ENCODE measurements around the gene ASPRV1. TPM values are rescaled to one million over a fixed set of nuclear protein-coding genes. Genes with fewer than 3 reads are reported as not detected.

Gene ASPRV1
- total and polyA plus RNA-seq, 4 donors: 0.19 to 0.75 (median 0.23) TPM

DNA sequence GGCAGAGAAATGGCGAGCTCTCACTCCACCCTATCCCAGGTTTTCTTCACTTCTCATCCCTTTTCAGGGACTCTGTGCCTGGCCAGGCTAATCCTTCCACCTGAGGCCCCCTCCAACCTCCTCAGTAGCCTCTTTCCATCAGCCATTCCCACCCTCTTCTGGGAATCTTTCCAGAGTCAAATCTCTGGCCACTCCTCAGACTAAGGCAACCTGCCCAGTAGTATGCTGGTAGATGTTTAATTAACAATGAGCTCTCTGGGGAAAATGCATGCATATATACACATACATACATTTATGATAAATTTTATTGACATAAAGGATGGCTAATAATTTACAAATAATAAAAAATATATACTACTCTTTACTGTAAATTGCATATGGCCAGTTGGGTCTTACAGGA is 11.4 kb upstream of the ASPRV1 start:
- DNase-seq (ENCODE audit: low spot score): no peak
- no peak for TF ChIP-seq TAF1 (conservative IDR thresholded peaks at IDR 0.05)
- TF ChIP-seq RXRA (IDR thresholded peaks at IDR 0.05): no peak
- TF ChIP-seq JUND (IDR thresholded peaks at IDR 0.05): no peak
- no peak for TF ChIP-seq HNF4G (IDR thresholded peaks at IDR 0.05)
- TF ChIP-seq FOXA1 (IDR thresholded peaks at IDR 0.05): no peak
- TF ChIP-seq EGR1 (IDR thresholded peaks at IDR 0.05; ENCODE audit: low read depth in 2 of 2): no peak
- Histone ChIP-seq H3K27me3 (ENCODE audit: control insufficient read depth in 4 of 4, insufficient read depth in 4 of 4, low read length in 3 of 4) (no peaks in the 10 kb centered on the region), H3K4me3 (ENCODE audit: low read depth in 1 of 3, low read length in 3 of 3) (no peak overlapping the region), H3K36me3 (ENCODE audit: control insufficient read depth in 4 of 4, insufficient read depth in 3 of 4, low read depth in 1 of 4, low read length in 3 of 4) (no peaks in the 10 kb centered on the region), H3K4me1 (ENCODE audit: control insufficient read depth in 4 of 4, insufficient read depth in 4 of 4, low read length in 3 of 4) (peaks cover 0 to 10% (median 4%) of the 10 kb centered on the region in 4 donors), H3K27ac (ENCODE audit: low read depth in 1 of 2, low read length in 2 of 2) (no peak overlapping the region), H3K9ac (ENCODE audit: low read depth in 1 of 2, low read length in 2 of 2) (no peak overlapping the region), H3K9me3 (ENCODE audit: control insufficient read depth in 4 of 4, low read length in 3 of 4) (no peaks in the 10 kb centered on the region)
- 96% methylated on average over 1 of the region's 1 CpG for WGBS

DNA sequence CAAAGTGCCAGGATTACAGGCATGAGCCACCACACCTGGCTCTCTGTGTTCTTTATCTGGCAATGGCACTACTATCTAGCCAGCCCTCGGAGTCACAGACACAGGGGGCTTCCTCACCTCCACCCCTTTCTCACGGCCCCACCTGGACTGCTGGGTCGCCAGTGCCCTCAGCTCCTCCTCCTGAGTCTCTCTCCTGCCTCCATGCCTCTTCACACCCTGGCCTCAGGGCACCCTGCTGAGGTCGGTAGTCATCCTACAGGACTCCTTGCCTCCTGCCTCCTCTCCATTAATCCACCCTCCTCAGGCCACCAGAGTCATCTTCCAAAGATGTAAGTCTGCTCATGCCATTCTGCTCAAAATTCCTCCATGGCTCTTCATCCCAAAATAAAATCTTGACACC is 8.6 kb upstream of the ASPRV1 start:
- H3K27me3 ChIP-seq (ENCODE audit: control insufficient read depth in 4 of 4, insufficient read depth in 4 of 4, low read length in 3 of 4): no peaks in the 10 kb centered on the region
- H3K4me3 ChIP-seq (ENCODE audit: low read depth in 1 of 3, low read length in 3 of 3): no peak overlapping the region
- WGBS: 87% methylated on average over 4 of the region's 4 CpGs
- H3K9ac ChIP-seq (ENCODE audit: low read depth in 1 of 2, low read length in 2 of 2): no peak overlapping the region
- TF ChIP-seq, protein P1, sequence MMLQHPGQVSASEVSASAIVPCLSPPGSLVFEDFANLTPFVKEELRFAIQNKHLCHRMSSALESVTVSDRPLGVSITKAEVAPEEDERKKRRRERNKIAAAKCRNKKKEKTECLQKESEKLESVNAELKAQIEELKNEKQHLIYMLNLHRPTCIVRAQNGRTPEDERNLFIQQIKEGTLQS (IDR thresholded peaks at IDR 0.05): no peak
- TF ChIP-seq, protein P2, sequence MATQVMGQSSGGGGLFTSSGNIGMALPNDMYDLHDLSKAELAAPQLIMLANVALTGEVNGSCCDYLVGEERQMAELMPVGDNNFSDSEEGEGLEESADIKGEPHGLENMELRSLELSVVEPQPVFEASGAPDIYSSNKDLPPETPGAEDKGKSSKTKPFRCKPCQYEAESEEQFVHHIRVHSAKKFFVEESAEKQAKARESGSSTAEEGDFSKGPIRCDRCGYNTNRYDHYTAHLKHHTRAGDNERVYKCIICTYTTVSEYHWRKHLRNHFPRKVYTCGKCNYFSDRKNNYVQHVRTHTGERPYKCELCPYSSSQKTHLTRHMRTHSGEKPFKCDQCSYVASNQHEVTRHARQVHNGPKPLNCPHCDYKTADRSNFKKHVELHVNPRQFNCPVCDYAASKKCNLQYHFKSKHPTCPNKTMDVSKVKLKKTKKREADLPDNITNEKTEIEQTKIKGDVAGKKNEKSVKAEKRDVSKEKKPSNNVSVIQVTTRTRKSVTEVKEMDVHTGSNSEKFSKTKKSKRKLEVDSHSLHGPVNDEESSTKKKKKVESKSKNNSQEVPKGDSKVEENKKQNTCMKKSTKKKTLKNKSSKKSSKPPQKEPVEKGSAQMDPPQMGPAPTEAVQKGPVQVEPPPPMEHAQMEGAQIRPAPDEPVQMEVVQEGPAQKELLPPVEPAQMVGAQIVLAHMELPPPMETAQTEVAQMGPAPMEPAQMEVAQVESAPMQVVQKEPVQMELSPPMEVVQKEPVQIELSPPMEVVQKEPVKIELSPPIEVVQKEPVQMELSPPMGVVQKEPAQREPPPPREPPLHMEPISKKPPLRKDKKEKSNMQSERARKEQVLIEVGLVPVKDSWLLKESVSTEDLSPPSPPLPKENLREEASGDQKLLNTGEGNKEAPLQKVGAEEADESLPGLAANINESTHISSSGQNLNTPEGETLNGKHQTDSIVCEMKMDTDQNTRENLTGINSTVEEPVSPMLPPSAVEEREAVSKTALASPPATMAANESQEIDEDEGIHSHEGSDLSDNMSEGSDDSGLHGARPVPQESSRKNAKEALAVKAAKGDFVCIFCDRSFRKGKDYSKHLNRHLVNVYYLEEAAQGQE (IDR thresholded peaks at IDR 0.05): no peak
- TF ChIP-seq GABPA (IDR thresholded peaks at IDR 0.05 in 1 of 2, conservative IDR thresholded peaks at IDR 0.05 in 1 of 2): no peak
- TF ChIP-seq SP1 (IDR thresholded peaks at IDR 0.05): no peak
- TF ChIP-seq, protein P3, sequence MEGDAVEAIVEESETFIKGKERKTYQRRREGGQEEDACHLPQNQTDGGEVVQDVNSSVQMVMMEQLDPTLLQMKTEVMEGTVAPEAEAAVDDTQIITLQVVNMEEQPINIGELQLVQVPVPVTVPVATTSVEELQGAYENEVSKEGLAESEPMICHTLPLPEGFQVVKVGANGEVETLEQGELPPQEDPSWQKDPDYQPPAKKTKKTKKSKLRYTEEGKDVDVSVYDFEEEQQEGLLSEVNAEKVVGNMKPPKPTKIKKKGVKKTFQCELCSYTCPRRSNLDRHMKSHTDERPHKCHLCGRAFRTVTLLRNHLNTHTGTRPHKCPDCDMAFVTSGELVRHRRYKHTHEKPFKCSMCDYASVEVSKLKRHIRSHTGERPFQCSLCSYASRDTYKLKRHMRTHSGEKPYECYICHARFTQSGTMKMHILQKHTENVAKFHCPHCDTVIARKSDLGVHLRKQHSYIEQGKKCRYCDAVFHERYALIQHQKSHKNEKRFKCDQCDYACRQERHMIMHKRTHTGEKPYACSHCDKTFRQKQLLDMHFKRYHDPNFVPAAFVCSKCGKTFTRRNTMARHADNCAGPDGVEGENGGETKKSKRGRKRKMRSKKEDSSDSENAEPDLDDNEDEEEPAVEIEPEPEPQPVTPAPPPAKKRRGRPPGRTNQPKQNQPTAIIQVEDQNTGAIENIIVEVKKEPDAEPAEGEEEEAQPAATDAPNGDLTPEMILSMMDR (IDR thresholded peaks at IDR 0.05; ENCODE audit: low read depth, low read length, missing input control): no peak
- TF ChIP-seq YY1 (IDR thresholded peaks at IDR 0.05): no peak
- TF ChIP-seq FOXA2 (IDR thresholded peaks at IDR 0.05): no peak
- no peak for TF ChIP-seq RAD21 (IDR thresholded peaks at IDR 0.05)
- TF ChIP-seq, protein P4, sequence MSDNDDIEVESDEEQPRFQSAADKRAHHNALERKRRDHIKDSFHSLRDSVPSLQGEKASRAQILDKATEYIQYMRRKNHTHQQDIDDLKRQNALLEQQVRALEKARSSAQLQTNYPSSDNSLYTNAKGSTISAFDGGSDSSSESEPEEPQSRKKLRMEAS (IDR thresholded peaks at IDR 0.05): no peak
- no peak for TF ChIP-seq EGR1 (IDR thresholded peaks at IDR 0.05; ENCODE audit: low read depth in 2 of 2)
- no peak for TF ChIP-seq FOXA1 (IDR thresholded peaks at IDR 0.05)
- TF ChIP-seq RXRA (IDR thresholded peaks at IDR 0.05): no peak
- TF ChIP-seq HNF4G (IDR thresholded peaks at IDR 0.05): no peak
- no peak for DNase-seq (ENCODE audit: low spot score)
- no peaks in the 10 kb centered on the region for H3K9me3 ChIP-seq (ENCODE audit: control insufficient read depth in 4 of 4, low read length in 3 of 4)
- no peak overlapping the region for H3K27ac ChIP-seq (ENCODE audit: low read depth in 1 of 2, low read length in 2 of 2)
- no peaks in the 10 kb centered on the region for H3K36me3 ChIP-seq (ENCODE audit: control insufficient read depth in 4 of 4, insufficient read depth in 3 of 4, low read depth in 1 of 4, low read length in 3 of 4)
- no peaks in the 10 kb centered on the region for H3K4me1 ChIP-seq (ENCODE audit: control insufficient read depth in 4 of 4, insufficient read depth in 4 of 4, low read length in 3 of 4)

All from liver (tissue), 9 donors.